ENCODE measurements around the gene ASCL3.
A peak's percentile ranks its signal among the peaks of the same experiment; 100 is the strongest.

ASCL3 gene

DNA sequence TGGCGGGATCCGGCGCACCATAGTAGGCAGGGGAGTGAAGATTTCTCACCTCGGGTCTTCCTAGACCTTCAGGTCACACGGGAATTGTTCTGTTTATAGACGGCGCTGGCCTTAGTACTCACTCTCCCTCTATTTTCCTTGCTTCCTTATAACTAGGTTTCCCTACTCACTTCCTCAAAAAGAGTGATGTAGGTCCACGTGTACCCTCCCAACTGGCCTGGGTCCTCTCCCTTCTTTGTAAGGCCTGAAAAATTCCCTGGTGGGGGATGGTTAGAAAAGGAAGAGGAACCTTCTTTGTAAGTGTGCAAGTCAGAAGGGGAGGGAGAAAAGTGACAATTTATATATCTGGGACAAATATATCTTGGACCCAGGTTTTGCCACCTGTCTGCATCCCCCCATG, 24.4 kb upstream of the ASCL3 start:
- DNase-seq, result no peak
- Histone ChIP-seq H3K9me3 (no peaks in the 10 kb centered on the region), H3K4me3 (ENCODE audit: low read depth, low read length) (no peak overlapping the region), H3K36me3 (no peaks in the 10 kb centered on the region), H3K4me1 (no peaks in the 10 kb centered on the region), H3K27me3 (no peaks in the 10 kb centered on the region)
- TF ChIP-seq, protein P1, sequence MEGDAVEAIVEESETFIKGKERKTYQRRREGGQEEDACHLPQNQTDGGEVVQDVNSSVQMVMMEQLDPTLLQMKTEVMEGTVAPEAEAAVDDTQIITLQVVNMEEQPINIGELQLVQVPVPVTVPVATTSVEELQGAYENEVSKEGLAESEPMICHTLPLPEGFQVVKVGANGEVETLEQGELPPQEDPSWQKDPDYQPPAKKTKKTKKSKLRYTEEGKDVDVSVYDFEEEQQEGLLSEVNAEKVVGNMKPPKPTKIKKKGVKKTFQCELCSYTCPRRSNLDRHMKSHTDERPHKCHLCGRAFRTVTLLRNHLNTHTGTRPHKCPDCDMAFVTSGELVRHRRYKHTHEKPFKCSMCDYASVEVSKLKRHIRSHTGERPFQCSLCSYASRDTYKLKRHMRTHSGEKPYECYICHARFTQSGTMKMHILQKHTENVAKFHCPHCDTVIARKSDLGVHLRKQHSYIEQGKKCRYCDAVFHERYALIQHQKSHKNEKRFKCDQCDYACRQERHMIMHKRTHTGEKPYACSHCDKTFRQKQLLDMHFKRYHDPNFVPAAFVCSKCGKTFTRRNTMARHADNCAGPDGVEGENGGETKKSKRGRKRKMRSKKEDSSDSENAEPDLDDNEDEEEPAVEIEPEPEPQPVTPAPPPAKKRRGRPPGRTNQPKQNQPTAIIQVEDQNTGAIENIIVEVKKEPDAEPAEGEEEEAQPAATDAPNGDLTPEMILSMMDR (IDR thresholded peaks at IDR 0.05; ENCODE audit: low read depth, low read length), result no peak

DNA sequence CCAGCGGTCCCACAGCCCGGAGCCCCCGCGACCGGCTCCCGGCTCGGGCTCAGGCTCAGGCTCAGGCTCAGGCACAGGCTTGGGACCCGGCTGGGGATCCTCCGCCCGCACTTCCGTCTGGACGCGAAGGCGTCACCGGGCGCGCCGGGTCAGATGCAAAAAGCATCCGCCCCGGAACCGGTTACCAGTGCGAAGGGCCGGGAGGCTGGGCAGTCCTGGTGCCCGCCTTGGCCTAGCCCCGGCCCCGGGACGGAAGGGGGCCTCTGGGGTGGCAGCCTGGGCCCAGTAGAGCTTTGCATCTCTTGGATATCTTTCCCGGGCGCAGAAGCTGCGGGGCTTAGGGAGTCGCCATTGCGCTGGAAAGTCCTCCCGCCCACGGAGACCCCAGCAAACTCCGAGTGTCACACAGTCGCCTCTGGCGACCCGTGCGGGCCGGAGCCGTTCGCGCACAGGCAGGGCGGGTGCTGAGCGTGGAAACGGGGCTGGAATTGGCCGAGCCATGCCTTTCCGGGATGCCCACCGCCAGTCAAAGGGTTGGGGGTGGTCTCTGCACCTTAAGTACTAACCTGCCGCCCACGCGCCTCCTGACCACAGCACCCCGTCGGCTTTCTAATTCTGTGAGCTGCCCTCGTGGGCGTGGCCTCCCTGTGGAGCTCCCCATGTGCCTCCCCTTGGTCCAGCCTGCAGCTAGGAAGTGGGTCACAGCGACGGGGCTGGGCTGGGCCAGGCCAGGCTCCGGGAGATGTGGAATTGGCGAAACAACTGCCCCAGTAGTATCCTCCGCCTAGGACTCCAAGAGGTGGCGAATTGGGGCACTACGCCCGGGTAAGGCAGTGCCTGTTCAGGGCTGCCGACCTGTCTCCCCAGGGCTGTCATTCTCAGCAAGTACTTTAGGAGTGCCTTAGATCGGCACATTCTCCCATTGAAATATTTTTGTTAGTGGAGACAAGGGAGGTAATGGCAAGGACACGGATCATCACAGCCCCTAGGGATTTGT, 21.8 kb upstream of the ASCL3 start, which contains the start of gene TMEM9B:
TMEM9B (minus strand) TSS at position 119 of the 997 bp plus-strand sequence. CDS start 129 bp downstream, outside the sequence.
- TF ChIP-seq, protein P1 (IDR thresholded peaks at IDR 0.05; ENCODE audit: low read depth, low read length), result no peak
- H3K27me3 ChIP-seq, result no peaks in the 10 kb centered on the region
- DNase-seq, result peak; percentile 78
- no peaks in the 10 kb centered on the region for H3K36me3 ChIP-seq
- H3K9me3 ChIP-seq, result no peaks in the 10 kb centered on the region
- no peaks in the 10 kb centered on the region for H3K4me1 ChIP-seq
- peak within 1 kb of the TSS; percentile 75 for H3K4me3 ChIP-seq (ENCODE audit: low read depth, low read length)

DNA sequence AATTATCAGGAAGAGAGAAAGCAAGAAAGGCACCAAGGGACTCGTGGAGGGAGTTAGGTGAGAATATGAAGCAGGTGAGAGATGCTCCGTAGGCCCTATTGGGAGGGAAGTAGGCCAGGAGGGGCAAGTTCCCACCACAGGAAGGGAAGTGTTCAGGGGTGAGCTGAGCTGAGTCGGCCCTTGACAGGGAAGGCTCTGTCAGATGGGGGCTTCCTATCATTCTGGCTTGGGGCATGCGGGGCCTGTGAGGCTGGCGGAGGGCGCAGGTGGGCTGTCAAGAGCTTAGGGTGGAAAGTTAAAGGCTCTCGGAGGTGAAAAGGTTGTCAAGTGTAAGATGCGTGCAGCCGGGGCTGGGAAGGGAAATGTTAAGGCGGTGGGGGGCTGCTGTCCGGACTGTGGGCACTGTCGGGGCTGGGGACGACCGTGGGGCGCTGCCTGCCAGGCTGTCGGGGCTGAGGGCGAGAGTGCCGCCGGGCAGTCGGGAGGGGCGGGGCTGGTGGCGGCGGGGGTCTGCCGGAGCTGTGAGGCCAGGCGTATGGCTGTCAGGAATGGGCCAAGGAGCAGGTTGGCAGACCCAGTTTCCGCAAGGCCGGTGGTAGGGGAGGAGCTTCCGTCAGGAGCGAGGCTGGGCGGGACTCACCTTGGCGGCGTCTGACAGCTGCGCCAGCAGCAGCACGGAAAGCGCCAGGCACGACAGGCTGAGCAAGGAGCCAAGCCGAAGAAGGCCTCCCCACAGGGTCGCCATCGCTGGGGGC, 20.9 kb upstream of the ASCL3 start:
- Histone ChIP-seq H3K9me3 (no peaks in the 10 kb centered on the region), H3K36me3 (no peaks in the 10 kb centered on the region), H3K27me3 (no peaks in the 10 kb centered on the region), H3K4me1 (no peaks in the 10 kb centered on the region), H3K4me3 (ENCODE audit: low read depth, low read length) (peak overlapping the region; percentile 75)
- TF ChIP-seq, protein P1 (IDR thresholded peaks at IDR 0.05; ENCODE audit: low read depth, low read length), result no peak
- DNase-seq, result peak; percentile 61

DNA sequence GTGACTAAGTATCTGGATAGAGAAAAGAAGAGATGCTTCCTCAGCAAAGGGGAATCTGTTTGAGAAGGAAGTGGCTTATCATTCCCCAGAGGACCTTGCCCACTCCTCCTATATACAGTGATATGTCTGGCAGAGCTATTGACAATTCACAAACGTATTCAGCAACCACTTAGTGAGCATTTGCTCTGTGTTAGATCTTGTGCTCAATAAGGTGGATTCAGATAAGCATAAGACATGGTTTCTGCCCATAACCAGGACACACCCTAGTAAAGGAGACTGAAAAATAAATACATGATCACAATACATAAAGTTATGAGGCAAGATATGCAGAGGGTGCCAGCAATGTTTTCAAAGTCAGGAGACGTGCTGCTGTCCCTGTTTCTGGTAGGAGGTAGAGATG, 20.0 kb upstream of the ASCL3 start:
- TF ChIP-seq, protein P1 (IDR thresholded peaks at IDR 0.05; ENCODE audit: low read depth, low read length), result no peak
- DNase-seq, result no peak
- Histone ChIP-seq H3K27me3 (no peaks in the 10 kb centered on the region), H3K9me3 (no peaks in the 10 kb centered on the region), H3K36me3 (no peaks in the 10 kb centered on the region), H3K4me3 (ENCODE audit: low read depth, low read length) (no peak overlapping the region), H3K4me1 (no peaks in the 10 kb centered on the region)

DNA sequence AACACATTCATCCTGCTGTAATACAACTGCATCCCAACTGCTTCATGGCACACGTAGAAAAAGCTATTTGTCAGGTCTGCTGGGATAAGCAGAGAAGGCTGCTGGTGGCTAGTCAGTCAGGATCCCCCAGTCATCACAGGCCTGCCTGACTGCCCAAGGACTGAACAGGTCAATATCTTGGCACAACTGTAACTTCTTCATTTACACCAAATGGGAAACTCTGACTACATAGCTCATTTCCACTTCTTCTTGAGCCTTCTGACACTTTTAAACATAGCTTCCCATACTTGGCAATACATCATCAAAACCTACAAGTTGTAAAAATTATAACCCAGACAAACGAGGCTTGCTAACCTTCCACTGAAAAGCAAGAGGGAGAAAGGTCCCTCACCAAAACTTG, 18.6 kb upstream of the ASCL3 start:
- Histone ChIP-seq H3K4me3 (ENCODE audit: low read depth, low read length) (no peak overlapping the region), H3K27me3 (no peaks in the 10 kb centered on the region), H3K36me3 (no peaks in the 10 kb centered on the region), H3K9me3 (no peaks in the 10 kb centered on the region), H3K4me1 (no peaks in the 10 kb centered on the region)
- TF ChIP-seq, protein P1 (IDR thresholded peaks at IDR 0.05; ENCODE audit: low read depth, low read length), result no peak
- DNase-seq, result no peak
